Psoas muscle (tissue), 8 donors: ENCODE data around the gene SLCO4C1. TPM values are rescaled to one million over a fixed set of nuclear protein-coding genes. Genes with fewer than 3 reads are reported as not detected.

ENCODE experiments used
- ATAC-seq, 4 donors: fragments of 200-7000 bp; cut with Tn5 transposase; one replicate each; pipeline ENCODE4 v1.9.1; 2020; ENCODE audit warnings: moderate library complexity in 3 of 4, mild to moderate bottlenecking in 2 of 4
- DNase-seq, 2 donors: peaks; one replicate each; pipeline ENCODE4 v3.0.0-alpha.2; 2020
- H3K27ac ChIP-seq: fragments of 200-600 bp; one replicate; pipeline ENCODE4 v1.8.0; 2022
- H3K27me3 ChIP-seq, 3 donors: fragments of 200-600 bp in 1 of 3; one replicate each; pipeline versions ENCODE4 v1.6.1 to v1.8.0; 2013 to 2022; ENCODE audit warnings: low read length in 2 of 3, mild to moderate bottlenecking in 2 of 3, moderate library complexity in 1 of 3; ENCODE audit not compliant: insufficient read depth in 3 of 3
- H3K36me3 ChIP-seq, 2 donors: fragments of 200-600 bp in 1 of 2; one replicate each; pipeline versions ENCODE4 v1.6.1 to v1.8.0; 2013 to 2022; ENCODE audit warnings: low read depth in 1 of 2, mild to moderate bottlenecking in 1 of 2, moderate library complexity in 1 of 2; ENCODE audit not compliant: insufficient read depth in 1 of 2
- H3K4me1 ChIP-seq: fragments of 200-600 bp; one replicate; pipeline ENCODE4 v1.8.0; 2022
- H3K4me3 ChIP-seq: fragments of 200-600 bp; one replicate; pipeline ENCODE4 v1.8.0; 2022; ENCODE audit warnings: mild to moderate bottlenecking
- H3K9me3 ChIP-seq: fragments of 200-600 bp; one replicate; pipeline ENCODE4 v1.8.0; 2022
- CTCF ChIP-seq: fragments of 200-600 bp; IDR thresholded peaks from one replicate; pipeline ENCODE4 v1.8.0; 2022; ENCODE audit warnings: antibody characterized with exemption
- WGBS, 3 donors: extraction: QIAGEN DNeasy Blood & Tissue Kit; methylation state at CpG; one replicate each; pipeline versions ENCODE4 v1.1.6 to v1.1.7; 2013; 5-methylcytosine and 5-hydroxymethylcytosine counted together
- intact Hi-C, 2 donors: fragments of 100-400 bp; cut with DNase I; formaldehyde crosslinking; loops; one replicate each; pipeline versions ENCODE4 v1.11.0 to v1.14.2; 2022
- polyA plus RNA-seq, 3 donors: library from polyadenylated mRNA; stranded (reverse); fragments of 200-250 nt; gene quantifications; one replicate each; pipeline ENCODE4 v1.2.3, GENCODE V29; 2013
- total RNA-seq, 4 donors: library from RNA; stranded (reverse); fragmentation: NEBNext Ultra II Directional in 2 of 4; extraction: Animal tissue kit (Norgen Biotek cat#: 25700) in 2 of 4; gene quantifications; one replicate each; pipeline versions ENCODE4 v1.2.1 to v1.2.4, GENCODE V29; 2021 to 2023
- donor health status: healthy with polysubstance abuse.
- donor health status: DM: no; HTN: no; CAD: no; lungs with moderate emphysema.
- donor health status: Bipolar disorder and iron deficiency.
- donor health status: healthy.
- donor health status: DM: yes; HTN: yes; CAD: no.
- donor health status: DM: no; HTN: no; CAD: no.
- donor health status: DM: no; HTN: no; CAD: no.
- donor health status: DM: yes; HTN: yes; CAD: no.

SLCO4C1 gene
- total and polyA plus RNA-seq, 7 donors, result under 0.01 to 0.15 (median 0.03) TPM; not detected in 4

- DNase-seq (no peak), ATAC-seq (no peak)
- intact Hi-C loops, result no loop called here
- 84 to 97% (median 89%) methylated on average over 4 of the region's 4 CpGs for WGBS, 3 donors
- Histone ChIP-seq H3K4me3 (no peak overlapping the region), H3K27me3 (no peaks in the 10 kb centered on the region), H3K27ac (no peak overlapping the region), H3K9me3 (no peaks in the 10 kb centered on the region), H3K36me3 (no peaks in the 10 kb centered on the region), H3K4me1 (no peaks in the 10 kb centered on the region)
- TF ChIP-seq CTCF, result no peak
Measured at GRCh38 chr5:102243213-102243612, 52.9 kb downstream of the SLCO4C1 start.

DNA sequence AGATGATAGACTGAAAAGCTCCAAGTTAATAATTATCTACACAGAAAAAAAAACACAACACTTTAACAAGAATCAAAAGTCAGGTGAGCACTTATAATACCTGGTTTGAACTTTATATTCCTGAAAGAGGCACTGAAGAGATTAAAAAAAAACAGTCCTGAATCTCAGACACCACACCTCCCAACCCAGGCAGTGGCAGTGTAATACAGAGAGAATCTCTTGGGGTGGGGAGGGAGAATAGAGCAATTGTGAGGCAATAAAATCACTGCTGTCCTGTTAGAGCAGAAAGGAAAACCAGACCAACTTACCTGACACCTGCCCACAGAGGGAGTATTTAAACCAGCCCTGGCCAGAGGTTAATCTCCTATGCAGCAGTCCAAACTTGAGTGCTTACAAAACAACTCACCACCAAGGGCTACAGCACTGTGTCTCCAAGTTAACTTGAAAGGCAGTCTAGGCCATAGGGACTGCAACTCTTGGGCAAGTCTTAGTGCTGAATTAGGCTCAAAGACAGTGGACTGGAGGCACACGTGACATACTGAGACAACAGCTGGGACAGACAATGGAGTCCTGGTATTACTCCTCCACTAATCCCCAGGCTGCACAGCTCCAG, 54.2 kb downstream of the SLCO4C1 start:
- 43 to 74% (median 55%) methylated on average over 1 of the region's 1 CpG for WGBS, 3 donors
- no peaks in the 10 kb centered on the region for H3K27me3 ChIP-seq
- no peak overlapping the region for H3K4me3 ChIP-seq
- ATAC-seq (no peak), DNase-seq (no peak)
- H3K36me3 ChIP-seq, result no peaks in the 10 kb centered on the region
- no peak for TF ChIP-seq CTCF
- H3K27ac ChIP-seq, result no peak overlapping the region
- H3K9me3 ChIP-seq, result no peaks in the 10 kb centered on the region
- intact Hi-C loops, result no loop called here
- no peaks in the 10 kb centered on the region for H3K4me1 ChIP-seq

- Histone ChIP-seq H3K4me3 (no peak overlapping the region), H3K27ac (no peak overlapping the region), H3K4me1 (no peaks in the 10 kb centered on the region), H3K9me3 (no peaks in the 10 kb centered on the region), H3K27me3 (no peaks in the 10 kb centered on the region), H3K36me3 (no peaks in the 10 kb centered on the region)
- intact Hi-C loops, result no loop called here
- DNase-seq (no peak), ATAC-seq (no peak)
- no peak for TF ChIP-seq CTCF
- WGBS, 3 donors, result 82 to 88% (median 84%) methylated on average over 7 of the region's 7 CpGs
Measured at GRCh38 chr5:102231693-102232619, 64.1 kb downstream of the SLCO4C1 start.

- H3K4me3 ChIP-seq, result no peak overlapping the region
- 23 to 30% (median 29%) methylated on average over 1 of the region's 1 CpG for WGBS, 3 donors
- intact Hi-C loops, result no loop called here
- H3K27me3 ChIP-seq, result no peaks in the 10 kb centered on the region
- no peaks in the 10 kb centered on the region for H3K9me3 ChIP-seq
- no peak for DNase-seq
- H3K4me1 ChIP-seq, result no peaks in the 10 kb centered on the region
- TF ChIP-seq CTCF, result no peak
- no peaks in the 10 kb centered on the region for H3K36me3 ChIP-seq
- H3K27ac ChIP-seq, result no peak overlapping the region
- ATAC-seq, result no peak
Measured at GRCh38 chr5:102229685-102230084, 66.4 kb downstream of the SLCO4C1 start.
